Fibroblast of lung (primary cell): ENCODE results near the gene DCBLD2.

Experiments used
- CTCF ChIP-seq, 2 donors: IDR thresholded peaks in 1 of 2; conservative IDR thresholded peaks in 1 of 2; 1 replicate in 1 of 2; 2 replicates in 1 of 2; pipeline ENCODE4 v1.5.1; 2011 to 2012; ENCODE audit warnings: low read length in 2 of 2, control low read depth in 1 of 2, inconsistent platforms in 1 of 2, low read depth in 1 of 2, mild to moderate bottlenecking in 1 of 2
- EZH2 ChIP-seq: IDR thresholded peaks from 2 replicates; pipeline ENCODE4 v1.5.1; 2012; ENCODE audit warnings: low read length, control low read depth, mild to moderate bottlenecking; ENCODE audit errors: missing control alignments

GRCh38 chr3:98806521-98806920 is 95.0 kb downstream of the DCBLD2 start:
- no peak for TF ChIP-seq CTCF (conservative IDR thresholded peaks at IDR 0.05 in 1 of 2, IDR thresholded peaks at IDR 0.05 in 1 of 2; ENCODE audit: low read depth in 1 of 2, low read length in 2 of 2)
- TF ChIP-seq EZH2 = no peak
